SK-N-SH (cell line): ENCODE data around the gene DZIP3. TPM values are rescaled to one million over a fixed set of nuclear protein-coding genes. Genes with fewer than 3 reads are reported as not detected.

Source experiments
- CTCF ChIA-PET: fragments of 300-600, 350-600 bp; formaldehyde crosslinking; extraction: SDS; loops from one replicate; lab custom pipeline; 2021; lab: Yijun Ruan, JAX
- POLR2A ChIA-PET: fragments of 350-600 bp; sonication (Branson Sonifier 250); formaldehyde crosslinking; extraction: SDS; loops from one replicate; lab custom pipeline; 2020; ENCODE audit warnings: antibody characterized with exemption, inconsistent platforms; lab: Yijun Ruan, JAX
- DNase-seq: peaks from one replicate; pipeline ENCODE4 v3.0.0; 2012
- H2AFZ ChIP-seq: fragments of 200-600 bp; sonication (generic); 2 replicates; pipeline ENCODE4 v1.8.1; 2016; ENCODE audit warnings: antibody characterized with exemption, mild to moderate bottlenecking, low read depth
- H3F3A ChIP-seq: fragments of 200-600 bp; sonication (generic); replicated peaks from 2 replicates; pipeline ENCODE3; 2016; ENCODE audit warnings: antibody characterized with exemption, mild to moderate bottlenecking; ENCODE audit not compliant: insufficient read depth
- H3K27ac ChIP-seq, 2 experiments: fragments of 200-500 bp in 1 of 2; fragments of 200-600 bp in 1 of 2; sonication (Bioruptor generic) in 1 of 2; sonication (generic), shearing (Covaris generic) in 1 of 2; 2 replicates each; pipeline versions ENCODE4 v1.5.1 to v1.6.1; 2014 to 2016; ENCODE audit warnings: low read depth in 2 of 2, inconsistent platforms in 1 of 2, low read length in 1 of 2, mild to moderate bottlenecking in 1 of 2, mixed read lengths in 1 of 2
- H3K27me3 ChIP-seq: fragments of 200-600 bp; sonication (generic), shearing (Covaris generic); 2 replicates; pipeline ENCODE4 v1.6.1; 2016; ENCODE audit warnings: mixed run types; ENCODE audit not compliant: insufficient read depth
- H3K36me3 ChIP-seq, 2 experiments: fragments of 200-500 bp in 1 of 2; fragments of 200-600 bp in 1 of 2; sonication (Bioruptor generic) in 1 of 2; sonication (generic) in 1 of 2; replicated peaks in 1 of 2; 2 replicates each; pipeline versions ENCODE3 to v1.5.1; 2014 to 2016; ENCODE audit warnings: low read length in 1 of 2, mild to moderate bottlenecking in 1 of 2; ENCODE audit not compliant: insufficient read depth in 2 of 2, control insufficient read depth in 1 of 2
- H3K4me1 ChIP-seq, 2 experiments: fragments of 200-500 bp in 1 of 2; fragments of 200-600 bp in 1 of 2; sonication (Bioruptor generic) in 1 of 2; sonication (generic), shearing (Covaris generic) in 1 of 2; 2 replicates each; pipeline versions ENCODE4 v1.5.1 to v1.6.1; 2014 to 2016; ENCODE audit warnings: low read depth in 1 of 2, low read length in 1 of 2, mixed run types in 1 of 2; ENCODE audit not compliant: insufficient read depth in 2 of 2, control insufficient read depth in 1 of 2
- H3K4me2 ChIP-seq: fragments of 200-600 bp; sonication (generic), shearing (Covaris generic); 2 replicates; pipeline ENCODE4 v1.6.1; 2017; ENCODE audit warnings: mixed run types
- H3K4me3 ChIP-seq, 2 experiments: fragments of 200-500 bp in 1 of 2; fragments of 200-600 bp in 1 of 2; sonication (Bioruptor generic) in 1 of 2; sonication (generic), shearing (Covaris generic) in 1 of 2; 2 replicates each; pipeline versions ENCODE4 v1.5.1 to v1.8.1; 2014 to 2016; ENCODE audit warnings: low read depth in 2 of 2, inconsistent platforms in 1 of 2, low read length in 1 of 2, mild to moderate bottlenecking in 1 of 2, mixed read lengths in 1 of 2, moderate library complexity in 1 of 2
- H3K79me2 ChIP-seq: fragments of 200-600 bp; sonication (generic); 2 replicates; pipeline ENCODE4 v1.8.1; 2017; ENCODE audit warnings: mild to moderate bottlenecking; ENCODE audit not compliant: insufficient read depth
- H3K9ac ChIP-seq: fragments of 200-600 bp; sonication (generic); 2 replicates; pipeline ENCODE4 v1.6.1; 2017; ENCODE audit warnings: mixed run types
- H3K9me2 ChIP-seq: fragments of 200-600 bp; sonication (generic); 2 replicates; pipeline ENCODE4 v1.6.1; 2017; ENCODE audit warnings: mixed run types
- H3K9me3 ChIP-seq: fragments of 200-600 bp; sonication (generic); 2 replicates; pipeline ENCODE4 v1.6.1; 2017; ENCODE audit warnings: mixed run types, mild to moderate bottlenecking, moderate library complexity
- H4K20me1 ChIP-seq: fragments of 200-600 bp; sonication (generic); 2 replicates; pipeline ENCODE4 v1.6.1; 2017; ENCODE audit warnings: mild to moderate bottlenecking, mixed run types; ENCODE audit not compliant: insufficient read depth
- CHD2 ChIP-seq: fragments of 150-350 bp; IDR thresholded peaks from 2 replicates; pipeline ENCODE4 v1.6.1; 2018; ENCODE audit warnings: low read length; ENCODE audit not compliant: partially characterized antibody
- CTCF ChIP-seq: fragments of 200-600 bp; sonication (generic); IDR thresholded peaks from 2 replicates; pipeline ENCODE4 v1.6.1; 2017; ENCODE audit warnings: antibody characterized with exemption, mild to moderate bottlenecking, moderate library complexity
- ELF1 ChIP-seq: IDR thresholded peaks from 2 replicates; pipeline ENCODE4 v1.4.0; 2012
- EZH2phosphoT487 ChIP-seq: fragments of 200-600 bp; sonication (generic); IDR thresholded peaks from 2 replicates; pipeline ENCODE4 v1.6.1; 2017; ENCODE audit warnings: low read depth, mixed run types, mild to moderate bottlenecking, antibody characterized with exemption, moderate library complexity, borderline replicate concordance
- FOXM1 ChIP-seq: IDR thresholded peaks from 2 replicates; pipeline ENCODE4 v1.4.0; 2012; ENCODE audit warnings: low read depth, mild to moderate bottlenecking
- GABPA ChIP-seq: IDR thresholded peaks from 2 replicates; pipeline ENCODE4 v1.4.0; 2012; ENCODE audit warnings: low read depth, mild to moderate bottlenecking
- GATA2 ChIP-seq: sonication (generic); formaldehyde crosslinking; IDR thresholded peaks from 2 replicates; pipeline ENCODE4 v1.5.0; 2020; ENCODE audit warnings: mild to moderate bottlenecking, missing genetic modification reagents
- IRF3 ChIP-seq: fragments of 150-350 bp; IDR thresholded peaks from 2 replicates; pipeline ENCODE4 v1.6.1; 2016; ENCODE audit warnings: mild to moderate bottlenecking, low read depth, low read length
- JUND ChIP-seq: IDR thresholded peaks from 2 replicates; pipeline ENCODE4 v1.4.0; 2012
- MAX ChIP-seq: IDR thresholded peaks from 2 replicates; pipeline ENCODE4 v1.4.0; 2012; ENCODE audit warnings: low read depth
- MEF2A ChIP-seq: IDR thresholded peaks from 2 replicates; pipeline ENCODE4 v1.4.0; 2012; ENCODE audit warnings: low read depth, borderline replicate concordance
- MXI1 ChIP-seq: IDR thresholded peaks from 2 replicates; pipeline ENCODE4 v1.6.1; 2012; ENCODE audit warnings: mild to moderate bottlenecking, low read depth, low read length, improper control_type of control experiment
- NFIC ChIP-seq: IDR thresholded peaks from 2 replicates; pipeline ENCODE4 v1.4.0; 2012; ENCODE audit warnings: borderline replicate concordance
- PBX3 ChIP-seq: IDR thresholded peaks from 2 replicates; pipeline ENCODE4; 2012
- REST ChIP-seq: IDR thresholded peaks from 2 replicates; pipeline ENCODE4 v1.6.1; 2012; ENCODE audit warnings: mild to moderate bottlenecking, low read depth, low read length, moderate library complexity
- RXRA ChIP-seq: IDR thresholded peaks from 2 replicates; pipeline ENCODE4 v1.4.0; 2012; ENCODE audit warnings: low read depth, mild to moderate bottlenecking, borderline replicate concordance
- TAF1 ChIP-seq: IDR thresholded peaks from 2 replicates; pipeline ENCODE4 v1.6.1; 2012; ENCODE audit warnings: low read depth, mild to moderate bottlenecking, low read length, moderate library complexity, borderline replicate concordance
- YY1 ChIP-seq: IDR thresholded peaks from 2 replicates; pipeline ENCODE4 v1.4.0; 2012; ENCODE audit warnings: low read depth, mild to moderate bottlenecking
- ZBTB33 ChIP-seq: IDR thresholded peaks from 2 replicates; pipeline ENCODE4 v1.4.0; 2012; ENCODE audit warnings: low read depth, borderline replicate concordance
- WGBS: methylation state at CpG from one replicate; pipeline ENCODE4 v1.1.6; 2017; ENCODE audit warnings: low lambda C conversion rate; 5-methylcytosine and 5-hydroxymethylcytosine counted together
- polyA plus RNA-seq, 3 experiments: library from polyadenylated mRNA; depleted of rRNA; stranded (reverse); fragments of >200 nt; gene quantifications; 2 replicates each; pipeline ENCODE4 v1.2.3, GENCODE V29; 2012

Gene DZIP3
- polyA plus RNA-seq (2012; rRNA removed), result 6.3 and 9.2 TPM in 2 replicates
- 7.0 and 7.1 TPM in 2 replicates for polyA plus RNA-seq (2012; cell fraction: cytosol; rRNA removed)
- 10.1 and 19.5 TPM in 2 replicates for polyA plus RNA-seq (2012; cell fraction: nucleus; rRNA removed)

GRCh38 chr3:108589081-108589997, at the start of gene DZIP3, which contains the start of gene CIP2A:
DZIP3 (plus strand) TSS chr3:108589722; CDS start chr3:108605407, 15,685 bp downstream.
CIP2A (minus strand) TSS chr3:108589438; CDS start chr3:108589375, 63 bp downstream.
- Histone ChIP-seq H2AFZ (peak within 1 kb of the TSS; percentile 87), H3K9ac (peak within 1 kb of the TSS; percentile 88), H3F3A (peaks cover 11% of the 10 kb centered on the region), H4K20me1 (no peaks in the 10 kb centered on the region), H3K4me3 (peak within 1 kb of the TSS; percentile 85 to 98), H3K4me2 (peak within 1 kb of the TSS; percentile 75), H3K9me2 (no peaks in the 10 kb centered on the region), H3K79me2 (peaks cover 83% of the 10 kb centered on the region), H3K9me3 (no peaks in the 10 kb centered on the region), H3K27me3 (no peaks in the 10 kb centered on the region), H3K4me1 (peaks cover 0 to 10% of the 10 kb centered on the region in 2 experiments; a peak in 3 of 4 replicates), H3K36me3 (no peaks in the 10 kb centered on the region), H3K27ac (peak within 1 kb of the TSS; percentile 94 to 99)
- ChIA-PET POLR2A (interaction anchor here (0.6 to 1.5 kb wide), 9 partner anchors 9 to 470 kb away, joined by 3 to 6 read pairs (median 4); no protein-coding TSS in a partner anchor), CTCF (interaction anchor here (0.8 to 2.3 kb wide), 8 partner anchors 10 to 329 kb away, joined by 3 to 8 read pairs (median 4); no protein-coding TSS in a partner anchor)
- under 1% methylated on average over 26 of the region's 59 CpGs for WGBS
- peak; percentile 95 for DNase-seq
- TF ChIP-seq CHD2 (peak; percentile 99), ELF1 (peak; percentile 78), CTCF (no peak), FOXM1 (peak; percentile 78), IRF3 (no peak), EZH2phosphoT487 (no peak), ZBTB33 (peak; percentile 98), MEF2A (no peak), MXI1 (peak; percentile 99), RXRA (peak; percentile 63; the same call in 1 of the 2 replicates), TAF1 (peak; percentile 23), PBX3 (peak; percentile 59; the same call in 1 of the 2 replicates), REST (0 out of 2 replicates have a peak, but pooled peaks have one; percentile 6), YY1 (peak; percentile 48; the same call in 1 of the 2 replicates), JUND (no peak), NFIC (no peak), MAX (peak; percentile 80), GATA2 (CRISPR knock-in tag) (no peak), GABPA (peak; percentile 94)
